GM21717 (cell line): ENCODE results near the gene FCN1.
"Not testable (repeated sequence)": the region's sequence is repeated elsewhere in the genome, so short reads cannot be mapped to it uniquely, and the experiment has no call there.

Source experiments
- ATAC-seq: cut with Tn5 transposase; IDR thresholded peaks from one replicate; pipeline ENCODE4 v1.9.1; 2021; ENCODE audit warnings: mild to moderate bottlenecking, moderate library complexity; ENCODE audit not compliant: unreplicated experiment

Gene FCN1

GRCh38 chr9:134857451-134857850 lies 60.3 kb downstream of the FCN1 start:
- ATAC-seq = not testable (repeated sequence)

- no peak for ATAC-seq
Observed at GRCh38 chr9:134855900-134856377, 61.8 kb downstream of the FCN1 start.
